Measurements from ENCODE around the gene ITGA7.

GRCh38 chr12:55727643-55728185 lies 20.0 kb upstream of the ITGA7 start:
- TF ChIP-seq, protein P1, sequence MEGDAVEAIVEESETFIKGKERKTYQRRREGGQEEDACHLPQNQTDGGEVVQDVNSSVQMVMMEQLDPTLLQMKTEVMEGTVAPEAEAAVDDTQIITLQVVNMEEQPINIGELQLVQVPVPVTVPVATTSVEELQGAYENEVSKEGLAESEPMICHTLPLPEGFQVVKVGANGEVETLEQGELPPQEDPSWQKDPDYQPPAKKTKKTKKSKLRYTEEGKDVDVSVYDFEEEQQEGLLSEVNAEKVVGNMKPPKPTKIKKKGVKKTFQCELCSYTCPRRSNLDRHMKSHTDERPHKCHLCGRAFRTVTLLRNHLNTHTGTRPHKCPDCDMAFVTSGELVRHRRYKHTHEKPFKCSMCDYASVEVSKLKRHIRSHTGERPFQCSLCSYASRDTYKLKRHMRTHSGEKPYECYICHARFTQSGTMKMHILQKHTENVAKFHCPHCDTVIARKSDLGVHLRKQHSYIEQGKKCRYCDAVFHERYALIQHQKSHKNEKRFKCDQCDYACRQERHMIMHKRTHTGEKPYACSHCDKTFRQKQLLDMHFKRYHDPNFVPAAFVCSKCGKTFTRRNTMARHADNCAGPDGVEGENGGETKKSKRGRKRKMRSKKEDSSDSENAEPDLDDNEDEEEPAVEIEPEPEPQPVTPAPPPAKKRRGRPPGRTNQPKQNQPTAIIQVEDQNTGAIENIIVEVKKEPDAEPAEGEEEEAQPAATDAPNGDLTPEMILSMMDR (conservative IDR thresholded peaks at IDR 0.05; ENCODE audit: low read length) = no peak
- no peak for TF ChIP-seq EZH2phosphoT487 (IDR thresholded peaks at IDR 0.05; ENCODE audit: borderline replicate concordance)
